OCI-LY1 (cell line): Measurements from ENCODE around the gene RPS6KA2.
A peak's percentile ranks its signal among the peaks of the same experiment; 100 is the strongest.

Source experiments
- H2AFZ ChIP-seq: fragments of 200-600 bp; sonication (generic), shearing (Covaris generic); 2 replicates; pipeline ENCODE4 v1.6.0; 2014; ENCODE audit warnings: antibody characterized with exemption, mild to moderate bottlenecking, low read length
- H3F3A ChIP-seq: fragments of 200-600 bp; sonication (generic), shearing (Covaris generic); 2 replicates; pipeline ENCODE4 v1.6.0; 2014; ENCODE audit warnings: mild to moderate bottlenecking, antibody characterized with exemption, low read length, moderate library complexity; ENCODE audit not compliant: insufficient read depth
- H3K27ac ChIP-seq: fragments of 200-600 bp; sonication (generic); 2 replicates; pipeline ENCODE4 v1.5.1; 2014; ENCODE audit warnings: low read length, mixed run types, mild to moderate bottlenecking, low read depth; ENCODE audit not compliant: poor library complexity, severe bottlenecking
- H3K27me3 ChIP-seq: fragments of 200-600 bp; sonication (generic); 2 replicates; pipeline ENCODE4 v1.6.0; 2014; ENCODE audit warnings: antibody characterized with exemption, mild to moderate bottlenecking, low read length, moderate library complexity; ENCODE audit not compliant: insufficient read depth
- H3K36me3 ChIP-seq: fragments of 200-600 bp; sonication (generic); 2 replicates; pipeline ENCODE4 v1.6.1; 2014; ENCODE audit warnings: mild to moderate bottlenecking, antibody characterized with exemption, low read length, moderate library complexity, mixed read lengths; ENCODE audit not compliant: insufficient read depth
- H3K4me1 ChIP-seq: fragments of 200-600 bp; sonication (generic); 2 replicates; pipeline ENCODE4 v1.5.1; 2014; ENCODE audit warnings: mild to moderate bottlenecking, low read length, moderate library complexity; ENCODE audit not compliant: insufficient read depth, severe bottlenecking
- H3K4me2 ChIP-seq: fragments of 200-600 bp; sonication (generic), shearing (Covaris generic); 2 replicates; pipeline ENCODE4 v1.6.1; 2014; ENCODE audit warnings: low read length
- H3K4me3 ChIP-seq: fragments of 200-600 bp; sonication (generic); 2 replicates; pipeline ENCODE4 v1.5.1; 2014; ENCODE audit warnings: low read length, low read depth, mild to moderate bottlenecking, mixed read lengths; ENCODE audit not compliant: poor library complexity, severe bottlenecking
- H3K79me2 ChIP-seq: fragments of 200-600 bp; shearing (Covaris generic); 2 replicates; pipeline ENCODE4 v1.6.1; 2016; ENCODE audit warnings: mixed run types, low read length, mixed read lengths; ENCODE audit not compliant: insufficient read depth
- H3K9ac ChIP-seq: fragments of 200-600 bp; sonication (generic), shearing (Covaris generic); 2 replicates; pipeline ENCODE4 v1.6.1; 2014; ENCODE audit warnings: mild to moderate bottlenecking, low read length, mixed read lengths
- H3K9me2 ChIP-seq: fragments of 200-600 bp; sonication (generic), shearing (Covaris generic); 2 replicates; pipeline ENCODE4 v1.6.1; 2014; ENCODE audit warnings: low read depth, mild to moderate bottlenecking, low read length, mixed read lengths
- H3K9me3 ChIP-seq: fragments of 200-600 bp; shearing (Covaris generic); 2 replicates; pipeline ENCODE4 v1.6.1; 2014; ENCODE audit warnings: low read length, mixed read lengths
- H4K20me1 ChIP-seq: fragments of 200-600 bp; sonication (generic), shearing (Covaris generic); 2 replicates; pipeline ENCODE4 v1.6.0; 2016; ENCODE audit warnings: mild to moderate bottlenecking, low read length; ENCODE audit not compliant: insufficient read depth
- CTCF ChIP-seq: fragments of 200-600 bp; sonication (generic), shearing (Covaris generic); IDR thresholded peaks from 2 replicates; pipeline ENCODE4 v1.5.1; 2017; ENCODE audit warnings: mild to moderate bottlenecking, antibody characterized with exemption, low read length, moderate library complexity, mixed read lengths
- EZH2 ChIP-seq: fragments of 200-600 bp; sonication (generic), shearing (Covaris generic); IDR thresholded peaks from 2 replicates; pipeline ENCODE4 v1.8.0; 2017; ENCODE audit warnings: borderline replicate concordance, mixed run types, mild to moderate bottlenecking, antibody characterized with exemption, low read length, moderate library complexity, mixed read lengths

RPS6KA2 gene

GRCh38 chr6:166442131-166442685 is 184.8 kb downstream of the RPS6KA2 start:
- Histone ChIP-seq H4K20me1 (no peaks in the 10 kb centered on the region), H3K79me2 (no peaks in the 10 kb centered on the region), H3K9ac (no peak overlapping the region), H3K4me3 (no peak overlapping the region), H3K36me3 (no peaks in the 10 kb centered on the region), H3K9me3 (no peaks in the 10 kb centered on the region), H3K27ac (no peak overlapping the region), H2AFZ (no peak overlapping the region), H3K4me2 (no peak overlapping the region), H3K4me1 (no peaks in the 10 kb centered on the region), H3F3A (no peaks in the 10 kb centered on the region), H3K9me2 (no peaks in the 10 kb centered on the region), H3K27me3 (no peaks in the 10 kb centered on the region; the same call in 1 of the 2 replicates)
- no peak for TF ChIP-seq EZH2
- TF ChIP-seq CTCF = no peak

GRCh38 chr6:166441325-166442078 is 185.5 kb downstream of the RPS6KA2 start:
- Histone ChIP-seq H3K9me3 (no peaks in the 10 kb centered on the region), H3K4me2 (no peak overlapping the region), H3K9ac (no peak overlapping the region), H4K20me1 (no peaks in the 10 kb centered on the region), H3K9me2 (no peaks in the 10 kb centered on the region), H3F3A (no peaks in the 10 kb centered on the region), H3K4me1 (no peaks in the 10 kb centered on the region), H3K27me3 (no peaks in the 10 kb centered on the region; the same call in 1 of the 2 replicates), H3K4me3 (no peak overlapping the region), H2AFZ (no peak overlapping the region), H3K27ac (no peak overlapping the region), H3K79me2 (no peaks in the 10 kb centered on the region), H3K36me3 (no peaks in the 10 kb centered on the region)
- peak; percentile 26; the same call in 1 of the 2 replicates for TF ChIP-seq CTCF
- no peak for TF ChIP-seq EZH2

GRCh38 chr6:166440729-166441128 is 186.3 kb downstream of the RPS6KA2 start:
- H3K9me3 ChIP-seq = no peaks in the 10 kb centered on the region
- H3K4me1 ChIP-seq = no peaks in the 10 kb centered on the region
- H3K27me3 ChIP-seq = no peaks in the 10 kb centered on the region; the same call in 1 of the 2 replicates
- H3K27ac ChIP-seq = no peak overlapping the region
- no peak overlapping the region for H3K4me3 ChIP-seq
- no peaks in the 10 kb centered on the region for H3F3A ChIP-seq
- no peaks in the 10 kb centered on the region for H3K36me3 ChIP-seq
- H3K9ac ChIP-seq = no peak overlapping the region
- H3K9me2 ChIP-seq = no peaks in the 10 kb centered on the region
- no peak overlapping the region for H3K4me2 ChIP-seq
- TF ChIP-seq EZH2 (no peak), CTCF (no peak)
- no peak overlapping the region for H2AFZ ChIP-seq
- H4K20me1 ChIP-seq = no peaks in the 10 kb centered on the region
- H3K79me2 ChIP-seq = no peaks in the 10 kb centered on the region
